Hepatocyte (in vitro differentiated cells): ENCODE measurements around the gene MORN4. TPM values are rescaled to one million over a fixed set of nuclear protein-coding genes. Genes with fewer than 3 reads are reported as not detected.

Experiments used
- DNase-seq: peaks from one replicate; pipeline ENCODE4 v3.0.0-alpha.2; 2016; ENCODE audit warnings: low spot score
- H2AFZ ChIP-seq: fragments of 200-600 bp; sonication (generic); 2 replicates; pipeline ENCODE4 v1.6.0; 2016; ENCODE audit warnings: antibody characterized with exemption, mild to moderate bottlenecking
- H3K27ac ChIP-seq: fragments of 200-600 bp; sonication (generic); 2 replicates; pipeline ENCODE4 v1.5.1; 2016; ENCODE audit warnings: mild to moderate bottlenecking
- H3K27me3 ChIP-seq: fragments of 200-600 bp; sonication (generic); 2 replicates; pipeline ENCODE4 v1.6.1; 2016
- H3K36me3 ChIP-seq: fragments of 200-600 bp; sonication (generic); replicated peaks from 2 replicates; pipeline ENCODE4 v1.5.1; 2016; ENCODE audit warnings: low read depth; ENCODE audit not compliant: insufficient read depth
- H3K4me1 ChIP-seq: fragments of 200-600 bp; sonication (generic); 2 replicates; pipeline ENCODE4 v1.5.1; 2016; ENCODE audit warnings: mild to moderate bottlenecking, moderate library complexity; ENCODE audit not compliant: insufficient read depth
- H3K4me2 ChIP-seq: fragments of 200-600 bp; sonication (generic); 2 replicates; pipeline ENCODE4 v1.6.0; 2016
- H3K4me3 ChIP-seq: fragments of 200-600 bp; sonication (generic); 2 replicates; pipeline ENCODE4 v1.5.1; 2016; ENCODE audit warnings: mild to moderate bottlenecking
- H3K79me2 ChIP-seq: fragments of 200-600 bp; sonication (generic); 2 replicates; pipeline ENCODE4 v1.6.0; 2017; ENCODE audit warnings: mild to moderate bottlenecking
- H3K9me2 ChIP-seq: fragments of 200-600 bp; sonication (generic); replicated peaks from 2 replicates; pipeline ENCODE4 v1.6.0; 2017; ENCODE audit warnings: mild to moderate bottlenecking; ENCODE audit not compliant: insufficient read depth
- H3K9me3 ChIP-seq: fragments of 200-600 bp; sonication (generic); 2 replicates; pipeline ENCODE4 v1.5.1; 2016; ENCODE audit warnings: low read depth, mild to moderate bottlenecking
- H4K20me1 ChIP-seq: fragments of 200-600 bp; sonication (generic); 2 replicates; pipeline ENCODE4 v1.6.0; 2016; ENCODE audit warnings: mild to moderate bottlenecking; ENCODE audit not compliant: insufficient read depth, poor library complexity, severe bottlenecking
- CTCF ChIP-seq: fragments of 200-600 bp; sonication (generic); IDR thresholded peaks from 2 replicates; pipeline ENCODE4 v1.5.1; 2016; ENCODE audit warnings: antibody characterized with exemption, mild to moderate bottlenecking; ENCODE audit not compliant: poor library complexity
- EZH2 ChIP-seq: fragments of 200-600 bp; sonication (generic); IDR thresholded peaks from 2 replicates; pipeline ENCODE4 v1.6.1; 2016; ENCODE audit warnings: antibody characterized with exemption, mild to moderate bottlenecking, borderline replicate concordance
- EZH2phosphoT487 ChIP-seq: fragments of 200-600 bp; sonication (generic); IDR thresholded peaks from one replicate; pipeline ENCODE4 v1.6.1; 2018; ENCODE audit warnings: antibody characterized with exemption, mild to moderate bottlenecking, low read depth, moderate library complexity; ENCODE audit not compliant: unreplicated experiment, severe bottlenecking
- WGBS: methylation state at CpG from one replicate; pipeline ENCODE4 v1.1.6; 2016; ENCODE audit warnings: low lambda C conversion rate; ENCODE audit errors: missing lambda C conversion rate; 5-methylcytosine and 5-hydroxymethylcytosine counted together
- polyA plus RNA-seq: library from polyadenylated mRNA; unstranded; fragments of >200 nt; fragmentation: Nextera tagmentation; extraction: Ambion mirVana; gene quantifications from 2 replicates; pipeline ENCODE4 v1.2.1, GENCODE V29; 2016
- total RNA-seq: library from RNA; depleted of rRNA; stranded (reverse); fragments of >200 nt; gene quantifications from 2 replicates; pipeline ENCODE4 v1.2.3, GENCODE V29; 2014

The MORN4 gene
- total and polyA plus RNA-seq, 2 experiments from 2014 or later, result 8.5 to 15.6 TPM

GRCh38 chr10:97601268-97602215, 31.8 kb downstream of the MORN4 start:
- no peak overlapping the region for H2AFZ ChIP-seq

GRCh38 chr10:97600616-97601015, 32.7 kb downstream of the MORN4 start:
- WGBS, result 92% methylated on average over 1 of the region's 1 CpG
- no peaks in the 10 kb centered on the region for H3K27me3 ChIP-seq
- no peaks in the 10 kb centered on the region for H3K79me2 ChIP-seq
- no peaks in the 10 kb centered on the region for H4K20me1 ChIP-seq
- no peaks in the 10 kb centered on the region for H3K9me2 ChIP-seq
- no peak overlapping the region for H3K27ac ChIP-seq
- no peak for DNase-seq
- no peaks in the 10 kb centered on the region for H3K9me3 ChIP-seq
- no peak overlapping the region for H3K4me3 ChIP-seq
- H3K4me1 ChIP-seq, result no peaks in the 10 kb centered on the region
- TF ChIP-seq EZH2phosphoT487 (no peak), EZH2 (no peak), CTCF (no peak)
- no peak overlapping the region for H3K4me2 ChIP-seq
- no peaks in the 10 kb centered on the region for H3K36me3 ChIP-seq
- no peak overlapping the region for H2AFZ ChIP-seq

More at GRCh38 chr10:97601268-97602215, 31.8 kb downstream of the MORN4 start:
- no peaks in the 10 kb centered on the region for H3K79me2 ChIP-seq
- DNase-seq, result no peak
- no peaks in the 10 kb centered on the region for H3K9me2 ChIP-seq
- no peak overlapping the region for H3K4me3 ChIP-seq
- TF ChIP-seq CTCF, result no peak
- TF ChIP-seq EZH2phosphoT487, result no peak
- TF ChIP-seq EZH2, result no peak
- no peaks in the 10 kb centered on the region for H3K9me3 ChIP-seq
- 85% methylated on average over 21 of the region's 21 CpGs for WGBS
- no peak overlapping the region for H3K4me2 ChIP-seq
- H3K27ac ChIP-seq, result no peak overlapping the region
- H3K36me3 ChIP-seq, result no peaks in the 10 kb centered on the region
- no peaks in the 10 kb centered on the region for H4K20me1 ChIP-seq
- H3K4me1 ChIP-seq, result no peaks in the 10 kb centered on the region
- no peaks in the 10 kb centered on the region for H3K27me3 ChIP-seq

- TF ChIP-seq CTCF (no peak), EZH2 (no peak), EZH2phosphoT487 (no peak)
- Histone ChIP-seq H2AFZ (no peak overlapping the region), H3K27ac (no peak overlapping the region), H3K27me3 (no peaks in the 10 kb centered on the region), H3K4me1 (no peaks in the 10 kb centered on the region), H3K9me3 (no peaks in the 10 kb centered on the region), H3K4me2 (no peak overlapping the region), H3K4me3 (no peak overlapping the region), H3K36me3 (no peaks in the 10 kb centered on the region), H3K79me2 (no peaks in the 10 kb centered on the region), H4K20me1 (no peaks in the 10 kb centered on the region), H3K9me2 (no peaks in the 10 kb centered on the region)
- 87% methylated on average over 6 of the region's 6 CpGs for WGBS
- no peak for DNase-seq
Observed at GRCh38 chr10:97599272-97599619, 34.1 kb downstream of the MORN4 start.
